GM12878 (cell line): ENCODE measurements around the gene MUC12. TPM values are rescaled to one million over a fixed set of nuclear protein-coding genes. Genes with fewer than 3 reads are reported as not detected.

ENCODE experiments used
- ATAC-seq: fragments of 200-7000 bp; cut with Tn5 transposase; 3 replicates; pipeline ENCODE4 v1.9.1; 2020; ENCODE audit warnings: mild to moderate bottlenecking, moderate library complexity
- BruUV-seq: library from RNA; stranded (reverse); fragments of 400-500 nt; replicated peaks from 2 replicates; lab custom pipeline; 2021; lab: Mats Ljungman, UMichigan
- CTCF ChIA-PET: fragments of 300-600 bp; sonication (Branson Sonifier 250); formaldehyde crosslinking; extraction: SDS; loops from one replicate; lab custom pipeline; 2021; ENCODE audit warnings: inconsistent platforms; lab: Yijun Ruan, JAX
- POLR2A ChIA-PET: fragments of 350-600 bp; formaldehyde crosslinking; extraction: SDS; loops from one replicate; lab custom pipeline; 2021; ENCODE audit warnings: inconsistent platforms; lab: Charles Lee
- RAD21 ChIA-PET: fragments of 300-600 bp; sonication (Branson Sonifier 250); formaldehyde crosslinking; loops from one replicate; lab custom pipeline; 2023; ENCODE audit warnings: antibody characterized with exemption; ENCODE audit not compliant: unreplicated experiment; lab: Charles Lee
- SMC1A ChIA-PET: fragments of 300-600 bp; sonication (Branson Sonifier 250); formaldehyde crosslinking; loops from one replicate; lab custom pipeline; 2023; ENCODE audit not compliant: unreplicated experiment, uncharacterized antibody; lab: Charles Lee
- DNase-seq: peaks from one replicate; pipeline ENCODE4 v3.0.0-alpha.2; 2011; ENCODE audit warnings: low read depth, low spot score
- FAIRE-seq: peaks from 3 replicates; lab custom pipeline; 2011; peaks lifted over from hg19 to GRCh38; lab: Jason Lieb, UNC
- H2AFZ ChIP-seq: 2 replicates; pipeline ENCODE4 v1.6.0; 2011; ENCODE audit warnings: low read depth, low read length, control low read depth; ENCODE audit not compliant: control insufficient read depth
- H3K27ac ChIP-seq: 2 replicates; pipeline ENCODE4 v1.5.1; 2011; ENCODE audit warnings: control low read depth; ENCODE audit not compliant: control insufficient read depth, insufficient read depth
- H3K27me3 ChIP-seq, 2 experiments: replicated peaks in 1 of 2; 2 replicates each; pipeline versions ENCODE4 v1.6.0 to v1.6.1; 2011; ENCODE audit warnings: low read length in 1 of 2; ENCODE audit not compliant: control insufficient read depth in 2 of 2, insufficient read depth in 2 of 2
- H3K36me3 ChIP-seq, 2 experiments: 2 replicates each; pipeline ENCODE4 v1.5.1; 2011; ENCODE audit warnings: low read length in 1 of 2; ENCODE audit not compliant: control insufficient read depth in 2 of 2, insufficient read depth in 2 of 2
- H3K4me1 ChIP-seq: 2 replicates; pipeline ENCODE4 v1.6.1; 2011; ENCODE audit warnings: mild to moderate bottlenecking, low read length, moderate library complexity, mixed read lengths; ENCODE audit not compliant: control insufficient read depth, insufficient read depth
- H3K4me2 ChIP-seq: 2 replicates; pipeline ENCODE4 v1.6.0; 2011; ENCODE audit warnings: control low read depth; ENCODE audit not compliant: control insufficient read depth, insufficient read depth
- H3K4me3 ChIP-seq: fragments of 200-600 bp; sonication (generic); 2 replicates; pipeline ENCODE4 v1.5.1; 2016
- H3K79me2 ChIP-seq: 2 replicates; pipeline ENCODE4 v1.6.0; 2011; ENCODE audit warnings: low read length; ENCODE audit not compliant: control insufficient read depth, insufficient read depth
- H3K9ac ChIP-seq: 2 replicates; pipeline ENCODE4 v1.8.0; 2011; ENCODE audit warnings: low read length, control low read depth, mixed read lengths; ENCODE audit not compliant: control insufficient read depth, insufficient read depth
- H3K9me3 ChIP-seq: replicated peaks from 3 replicates; pipeline ENCODE4 v1.5.1; 2011; ENCODE audit warnings: mild to moderate bottlenecking, low read length; ENCODE audit not compliant: control insufficient read depth, insufficient read depth
- H4K20me1 ChIP-seq: 2 replicates; pipeline ENCODE4 v1.6.0; 2011; ENCODE audit not compliant: control insufficient read depth, insufficient read depth
- CHD2 ChIP-seq: IDR thresholded peaks from 2 replicates; pipeline ENCODE4 v1.6.1; 2011; ENCODE audit warnings: low read depth, low read length, improper control_type of control experiment, borderline replicate concordance
- CHD4 ChIP-seq: fragments of 200-600 bp; sonication (generic); IDR thresholded peaks from 2 replicates; pipeline ENCODE4 v1.6.1; 2016; ENCODE audit warnings: mild to moderate bottlenecking
- NR2C2 ChIP-seq: IDR thresholded peaks from 2 replicates; pipeline ENCODE4 v1.6.1; 2011; ENCODE audit warnings: borderline replicate concordance, low read depth; ENCODE audit not compliant: control insufficient read depth, insufficient read length
- SP1 ChIP-seq: IDR thresholded peaks from one replicate; pipeline ENCODE4 v1.6.1; 2011; ENCODE audit warnings: low read depth, low read length
- TCF7 ChIP-seq: IDR thresholded peaks from 2 replicates; pipeline ENCODE4 v1.6.1; 2014; ENCODE audit warnings: antibody characterized with exemption, borderline replicate concordance
- ZNF217 ChIP-seq: fragments of 450-650 bp; IDR thresholded peaks from 2 replicates; pipeline ENCODE4 v1.6.1; 2017; ENCODE audit warnings: antibody characterized with exemption, mild to moderate bottlenecking
- ZNF384 ChIP-seq: IDR thresholded peaks from 2 replicates; pipeline ENCODE4 v1.6.1; 2012; ENCODE audit warnings: low read depth, mild to moderate bottlenecking, low read length, improper control_type of control experiment, borderline replicate concordance
- ZZZ3 ChIP-seq: IDR thresholded peaks from 2 replicates; pipeline ENCODE4 v1.6.1; 2011; ENCODE audit warnings: low read depth; ENCODE audit not compliant: control insufficient read depth, insufficient read length
- WGBS: methylation state at CpG from one replicate; pipeline ENCODE4 v1.1.6; 2016; ENCODE audit warnings: low lambda C conversion rate; ENCODE audit not compliant: insufficient replicate concordance, insufficient coverage; ENCODE audit errors: missing lambda C conversion rate; 5-methylcytosine and 5-hydroxymethylcytosine counted together
- in situ Hi-C: fragments of 300-500 bp; cut with MboI; formaldehyde crosslinking; loops from 9 replicates; pipeline ENCODE4 v1.14.3; 2018; ENCODE audit warnings: mixed read lengths
- intact Hi-C: fragments of 100-400 bp; cut with micrococcal nuclease; formaldehyde crosslinking; loops from one replicate; pipeline ENCODE4 v1.14.2; 2022; ENCODE audit not compliant: unreplicated experiment
- polyA plus RNA-seq, 11 experiments: library from polyadenylated mRNA; depleted of rRNA in 4 of 11; unstranded in 6 of 11; stranded (reverse) in 5 of 11; fragments of >200 nt; fragmentation: Nextera tagmentation in 4 of 11; fragmentation: Illumina TruSeq in 1 of 11; extraction: Ambion mirVana in 4 of 11; extraction: Trizol in 1 of 11; gene quantifications; 1 replicate in 1 of 11; 2 replicates in 10 of 11; pipeline versions ENCODE4 v1.2.1 to v1.2.3, GENCODE V29; 2011 to 2016; ENCODE audit warnings: inconsistent platforms in 2 of 11, missing spikeins in 2 of 11, low read depth in 1 of 11
- total RNA-seq, 4 experiments: library from RNA; depleted of rRNA in 3 of 4; stranded (reverse); fragments of >200 nt in 3 of 4; fragmentation: Illumina TruSeq in 1 of 4; extraction: Trizol in 1 of 4; gene quantifications; 2 replicates each; pipeline versions ENCODE4 v1.2.1 to v1.2.3, GENCODE V29; 2013 to 2021

Gene MUC12
- total and polyA plus RNA-seq, 10 of the 15 experiments (the other 5 are each of a cell fraction or from before 2014, with no cell fraction given) = 1.7 to 4.5 (median 2.6) TPM

DNA sequence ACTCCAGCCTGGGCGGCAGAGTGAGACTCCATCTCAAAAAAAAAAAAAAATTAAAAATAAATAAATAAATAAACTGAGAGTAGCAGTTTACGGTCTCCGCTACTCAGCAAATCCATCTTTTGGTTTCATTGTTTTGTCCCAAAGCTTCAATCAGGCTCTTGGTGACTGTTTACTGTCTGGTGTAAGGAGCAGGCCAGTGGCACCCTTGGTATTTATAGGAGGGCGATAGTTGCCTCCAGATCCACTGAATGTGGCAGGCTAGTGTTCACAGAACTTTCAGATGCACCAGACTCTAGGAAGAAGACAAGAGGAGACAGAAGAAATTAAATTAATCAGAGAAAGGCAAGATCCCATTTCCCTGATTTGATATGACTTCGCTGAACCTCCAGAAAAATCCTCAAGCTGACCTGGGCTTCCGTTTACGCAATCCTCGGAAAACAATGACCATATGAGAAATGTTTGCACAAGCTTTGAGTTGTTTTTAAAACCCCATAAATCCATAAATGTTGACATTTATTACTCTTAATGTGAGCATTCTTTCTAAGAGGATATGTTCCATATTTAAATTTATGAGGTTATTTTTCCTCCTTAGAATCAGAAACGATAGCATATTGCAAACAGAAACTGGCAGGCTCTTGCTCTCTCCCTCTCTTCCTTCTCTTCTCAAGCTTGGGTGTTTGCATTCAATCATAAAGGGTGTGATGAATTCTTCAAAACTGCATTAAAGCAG lies 27.2 kb upstream of the MUC12 start:
- ChIA-PET POLR2A (interaction anchor here (0.6 to 0.7 kb wide), 2 partner anchors 245 to 702 kb away, joined by 3 read pairs; no protein-coding TSS in a partner anchor), SMC1A (no interaction called here), RAD21 (no interaction called here), CTCF (interaction anchor here (0.6 kb wide), 2 partner anchors 18 to 140 kb away, joined by 4 to 5 read pairs; no protein-coding TSS in a partner anchor)
- Histone ChIP-seq H3K36me3 (no peaks in the 10 kb centered on the region), H3K4me3 (no peak overlapping the region), H3K79me2 (no peaks in the 10 kb centered on the region), H3K27ac (no peak overlapping the region), H3K27me3 (no peaks in the 10 kb centered on the region; a peak in 1 of 4 replicates), H3K9ac (no peak overlapping the region), H2AFZ (no peak overlapping the region), H3K4me2 (no peak overlapping the region), H4K20me1 (no peaks in the 10 kb centered on the region), H3K9me3 (no peaks in the 10 kb centered on the region; the same call in 2 of the 3 replicates), H3K4me1 (0 out of 2 replicates have a peak, but pooled peaks cover 3% of the 10 kb centered on the region)
- DNase-seq (no peak), ATAC-seq (no peak), FAIRE-seq (no peak)
- TF ChIP-seq SP1 (no peak), CHD4 (no peak), TCF7 (no peak), ZZZ3 (no peak), NR2C2 (no peak), CHD2 (no peak), ZNF384 (no peak), ZNF217 (no peak)
- no TSS peak for BruUV-seq
- WGBS = 49% methylated on average over 9 of the region's 9 CpGs
- in situ Hi-C loops = no loop called here
- intact Hi-C loops = no loop called here
